Neural cell (in vitro differentiated cells): ENCODE data around the gene DUXB. TPM values are rescaled to one million over a fixed set of nuclear protein-coding genes. Genes with fewer than 3 reads are reported as not detected.

ENCODE experiments used
- H2AFZ ChIP-seq: fragments of 200-600, 300-800 bp; sonication (generic), shearing (Covaris generic); 2 replicates; pipeline ENCODE4 v1.6.0; 2014; ENCODE audit warnings: low read depth, mild to moderate bottlenecking, antibody characterized with exemption, low read length, moderate library complexity
- H3F3A ChIP-seq: fragments of 200-600 bp; shearing (Covaris generic); 2 replicates; pipeline ENCODE4 v1.6.1; 2016; ENCODE audit warnings: mild to moderate bottlenecking, moderate library complexity, mixed read lengths, antibody characterized with exemption, low read length; ENCODE audit not compliant: insufficient read depth, poor library complexity, severe bottlenecking
- H3K27ac ChIP-seq: fragments of 200-600, 300-800 bp; sonication (generic), shearing (Covaris generic); 2 replicates; pipeline ENCODE4 v1.5.1; 2014; ENCODE audit warnings: mild to moderate bottlenecking, low read length, moderate library complexity
- H3K27me3 ChIP-seq: fragments of 300-800, 200-600 bp; sonication (generic), shearing (Covaris generic); 2 replicates; pipeline ENCODE4 v1.6.0; 2014; ENCODE audit warnings: mild to moderate bottlenecking, low read depth, low read length, moderate library complexity; ENCODE audit not compliant: insufficient read depth
- H3K36me3 ChIP-seq: fragments of 300-800, 200-600 bp; sonication (generic), shearing (Covaris generic); 2 replicates; pipeline ENCODE4 v1.5.1; 2014; ENCODE audit warnings: mild to moderate bottlenecking, antibody characterized with exemption, low read length, moderate library complexity; ENCODE audit not compliant: insufficient read depth
- H3K4me2 ChIP-seq: fragments of 300-800, 200-600 bp; sonication (generic), shearing (Covaris generic); 2 replicates; pipeline ENCODE4 v1.6.0; 2014; ENCODE audit warnings: mild to moderate bottlenecking, low read length
- H3K4me3 ChIP-seq: fragments of 300-800, 200-600 bp; sonication (generic), shearing (Covaris generic); 2 replicates; pipeline ENCODE4 v1.5.1; 2014; ENCODE audit warnings: mild to moderate bottlenecking, low read length, moderate library complexity
- H3K79me2 ChIP-seq: fragments of 200-600 bp; shearing (Covaris generic); replicated peaks from 2 replicates; pipeline ENCODE4 v1.6.0; 2014; ENCODE audit warnings: mild to moderate bottlenecking, low read length, moderate library complexity; ENCODE audit not compliant: insufficient read depth
- H3K9ac ChIP-seq: fragments of 300-800, 200-600 bp; sonication (generic), shearing (Covaris generic); 2 replicates; pipeline ENCODE4 v1.6.1; 2016; ENCODE audit warnings: mild to moderate bottlenecking, low read length, mixed read lengths
- H3K9me2 ChIP-seq: fragments of 200-600 bp; shearing (Covaris generic); 2 replicates; pipeline ENCODE4 v1.6.1; 2016; ENCODE audit warnings: mild to moderate bottlenecking, low read length, mixed read lengths; ENCODE audit not compliant: insufficient read depth
- H3K9me3 ChIP-seq: fragments of 200-600, 300-800 bp; sonication (generic), shearing (Covaris generic); 2 replicates; pipeline ENCODE4 v1.6.1; 2016; ENCODE audit warnings: mild to moderate bottlenecking, mixed run types, low read length, moderate library complexity, mixed read lengths
- H4K20me1 ChIP-seq: fragments of 200-600 bp; shearing (Covaris generic); 2 replicates; pipeline ENCODE4 v1.6.1; 2016; ENCODE audit warnings: mild to moderate bottlenecking, mixed run types; ENCODE audit not compliant: insufficient read depth
- CTCF ChIP-seq: fragments of 450-650 bp; IDR thresholded peaks from 2 replicates; pipeline ENCODE4 v1.5.1; 2014; ENCODE audit warnings: antibody characterized with exemption, mild to moderate bottlenecking, moderate library complexity; ENCODE audit not compliant: poor library complexity, severe bottlenecking
- EP300 ChIP-seq: fragments of 450-650 bp; conservative IDR thresholded peaks from 2 replicates; pipeline ENCODE4 v1.6.1; 2014; ENCODE audit warnings: antibody characterized with exemption, mild to moderate bottlenecking, moderate library complexity; ENCODE audit not compliant: poor library complexity, severe bottlenecking
- EZH2 ChIP-seq: fragments of 200-600, 300-800 bp; shearing (Covaris generic), sonication (generic); IDR thresholded peaks from 2 replicates; pipeline ENCODE4 v1.6.1; 2014; ENCODE audit warnings: antibody characterized with exemption, low read length, borderline replicate concordance, mild to moderate bottlenecking; ENCODE audit not compliant: insufficient read depth, poor library complexity, severe bottlenecking
- MXI1 ChIP-seq: fragments of 450-650 bp; conservative IDR thresholded peaks from 2 replicates; pipeline ENCODE4 v1.6.1; 2014; ENCODE audit warnings: antibody characterized with exemption, mild to moderate bottlenecking; ENCODE audit not compliant: poor library complexity, severe bottlenecking
- POLR2AphosphoS5 ChIP-seq: IDR thresholded peaks from 2 replicates; pipeline ENCODE4 v1.6.1; 2012
- RAD21 ChIP-seq: fragments of 450-650 bp; conservative IDR thresholded peaks from 2 replicates; pipeline ENCODE4 v1.6.1; 2014; ENCODE audit warnings: antibody characterized with exemption, mild to moderate bottlenecking, moderate library complexity
- REST ChIP-seq: IDR thresholded peaks from 2 replicates; pipeline ENCODE4 v1.6.1; 2012; ENCODE audit warnings: borderline replicate concordance
- SMC3 ChIP-seq: fragments of 450-650 bp; conservative IDR thresholded peaks from 2 replicates; pipeline ENCODE4 v1.6.1; 2014; ENCODE audit warnings: antibody characterized with exemption, mild to moderate bottlenecking, moderate library complexity; ENCODE audit not compliant: poor library complexity
- TAF1 ChIP-seq: IDR thresholded peaks from 2 replicates; pipeline ENCODE4 v1.6.1; 2012; ENCODE audit warnings: low read depth
- polyA plus RNA-seq: library from polyadenylated mRNA; depleted of rRNA; stranded (reverse); fragments of >200 nt; gene quantifications from 2 replicates; pipeline ENCODE4 v1.2.3, GENCODE V29; 2014

Gene DUXB
- polyA plus RNA-seq, 1 donor from 2014 or later: not detected

- H4K20me1 ChIP-seq: no peaks in the 10 kb centered on the region
- H3K4me3 ChIP-seq: no peak overlapping the region
- H2AFZ ChIP-seq: no peak overlapping the region
- TF ChIP-seq RAD21: no peak
- no peak for TF ChIP-seq TAF1
- no peak for TF ChIP-seq REST
- no peak for TF ChIP-seq EZH2
- no peak for TF ChIP-seq MXI1
- TF ChIP-seq SMC3: no peak
- TF ChIP-seq EP300: no peak
- TF ChIP-seq POLR2AphosphoS5: no peak
- TF ChIP-seq CTCF: no peak
- no peaks in the 10 kb centered on the region for H3F3A ChIP-seq
- no peaks in the 10 kb centered on the region for H3K9me3 ChIP-seq
- H3K9me2 ChIP-seq: no peaks in the 10 kb centered on the region
- H3K79me2 ChIP-seq: no peaks in the 10 kb centered on the region
- H3K27ac ChIP-seq: no peak overlapping the region
- H3K9ac ChIP-seq: no peak overlapping the region
- no peak overlapping the region for H3K4me2 ChIP-seq
- H3K27me3 ChIP-seq: no peaks in the 10 kb centered on the region
- H3K36me3 ChIP-seq: no peaks in the 10 kb centered on the region
Observed at GRCh38 chr16:75742424-75743047, 41.3 kb upstream of the DUXB start.

GRCh38 chr16:75733305-75734211, 32.3 kb upstream of the DUXB start:
- Histone ChIP-seq H4K20me1 (no peaks in the 10 kb centered on the region), H3K79me2 (no peaks in the 10 kb centered on the region), H3F3A (no peaks in the 10 kb centered on the region), H3K27ac (no peak overlapping the region), H3K9ac (no peak overlapping the region), H3K27me3 (no peaks in the 10 kb centered on the region), H3K9me3 (no peaks in the 10 kb centered on the region), H2AFZ (no peak overlapping the region), H3K4me3 (no peak overlapping the region), H3K4me2 (no peak overlapping the region), H3K9me2 (no peaks in the 10 kb centered on the region), H3K36me3 (no peaks in the 10 kb centered on the region)
- TF ChIP-seq CTCF (no peak), REST (no peak), TAF1 (no peak), EZH2 (no peak), POLR2AphosphoS5 (no peak), EP300 (no peak), RAD21 (no peak), MXI1 (no peak), SMC3 (no peak)
